Left lung (tissue), 10 donors: ENCODE data around the gene EHBP1. TPM values are rescaled to one million over a fixed set of nuclear protein-coding genes. Genes with fewer than 3 reads are reported as not detected.

ENCODE experiments used
- ATAC-seq: fragments of 200-7000 bp; cut with Tn5 transposase; one replicate; pipeline ENCODE4 v1.9.1; 2020; ENCODE audit warnings: moderate library complexity
- DNase-seq, 4 donors: peaks; one replicate each; pipeline ENCODE4 v3.0.0-alpha.2; 2013 to 2020
- H3K27ac ChIP-seq, 2 donors: fragments of 200-600 bp; sonication (generic) in 1 of 2; one replicate each; pipeline versions ENCODE4 v1.5.0 to v1.8.0; 2020 to 2021
- H3K27me3 ChIP-seq, 2 donors: fragments of 200-600 bp; sonication (generic) in 1 of 2; one replicate each; pipeline versions ENCODE4 v1.5.0 to v1.8.0; 2020 to 2021
- H3K36me3 ChIP-seq, 2 donors: fragments of 200-600 bp; sonication (generic) in 1 of 2; one replicate each; pipeline versions ENCODE4 v1.5.0 to v1.8.0; 2020 to 2021
- H3K4me1 ChIP-seq, 2 donors: fragments of 200-600 bp; one replicate each; pipeline ENCODE4 v1.8.0; 2021
- H3K4me3 ChIP-seq, 2 donors: fragments of 200-600 bp; sonication (generic) in 1 of 2; one replicate each; pipeline versions ENCODE4 v1.5.0 to v1.8.0; 2020 to 2021; ENCODE audit warnings: mild to moderate bottlenecking in 1 of 2
- H3K9me3 ChIP-seq, 2 donors: fragments of 200-600 bp; sonication (generic) in 1 of 2; one replicate each; pipeline versions ENCODE4 v1.5.0 to v1.8.0; 2020 to 2021
- intact Hi-C, 2 donors: fragments of 100-400 bp; cut with DNase I; formaldehyde crosslinking; loops; one replicate each; pipeline versions ENCODE4 v1.11.2 to v1.14.2; 2022
- polyA plus RNA-seq, 6 donors: library from polyadenylated mRNA; unstranded; fragments of 120-200 nt; gene quantifications; one replicate each; pipeline ENCODE4 v1.2.1, GENCODE V29; 2013; ENCODE audit not compliant: insufficient read length in 6 of 6
- total RNA-seq, 2 donors: library from RNA; stranded (reverse); fragmentation: NEBNext Ultra II Directional; extraction: Animal tissue kit (Norgen Biotek cat#: 25700); gene quantifications; one replicate each; pipeline ENCODE4 v1.2.1, GENCODE V29; 2021
- TF ChIP-seq, protein P1 (sequence below), 2 donors: fragments of 200-600 bp; sonication (generic) in 1 of 2; IDR thresholded peaks; one replicate each; pipeline versions ENCODE4 v1.5.0 to v1.8.0; 2021; ENCODE audit warnings: antibody characterized with exemption in 2 of 2
- donor health status: DM: no; HTN: yes; CAD: no.
- donor health status: DM: no; HTN: no; CAD: no.

EHBP1 gene
- total and polyA plus RNA-seq, 8 donors = 35.4 to 48.9 (median 38.9) TPM

DNA sequence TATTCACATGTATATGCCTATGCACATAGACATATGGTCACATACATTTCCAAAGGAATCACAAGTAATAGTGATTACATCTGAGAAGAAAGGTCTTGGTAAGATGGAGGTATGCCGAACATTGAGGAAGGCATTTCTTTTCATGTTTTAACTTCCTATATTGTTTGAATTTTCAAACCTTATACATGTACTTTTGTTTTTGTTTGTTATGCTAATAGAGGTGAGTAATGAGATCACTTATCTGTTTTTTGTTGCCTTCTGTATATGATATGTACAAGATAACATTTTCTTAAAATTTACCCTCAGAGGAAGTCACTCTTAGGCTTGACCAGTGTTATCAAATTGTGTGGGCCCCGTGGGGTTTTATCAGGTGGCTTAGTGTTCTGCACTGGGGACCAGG lies 178.6 kb downstream of the EHBP1 start:
- Histone ChIP-seq H3K9me3 (peaks cover 0 to 4% of the 10 kb centered on the region in 2 donors), H3K27ac (no peak overlapping the region), H3K27me3 (no peaks in the 10 kb centered on the region), H3K4me1 (no peaks in the 10 kb centered on the region), H3K36me3 (no peaks in the 10 kb centered on the region), H3K4me3 (no peak overlapping the region)
- TF ChIP-seq, protein P1, sequence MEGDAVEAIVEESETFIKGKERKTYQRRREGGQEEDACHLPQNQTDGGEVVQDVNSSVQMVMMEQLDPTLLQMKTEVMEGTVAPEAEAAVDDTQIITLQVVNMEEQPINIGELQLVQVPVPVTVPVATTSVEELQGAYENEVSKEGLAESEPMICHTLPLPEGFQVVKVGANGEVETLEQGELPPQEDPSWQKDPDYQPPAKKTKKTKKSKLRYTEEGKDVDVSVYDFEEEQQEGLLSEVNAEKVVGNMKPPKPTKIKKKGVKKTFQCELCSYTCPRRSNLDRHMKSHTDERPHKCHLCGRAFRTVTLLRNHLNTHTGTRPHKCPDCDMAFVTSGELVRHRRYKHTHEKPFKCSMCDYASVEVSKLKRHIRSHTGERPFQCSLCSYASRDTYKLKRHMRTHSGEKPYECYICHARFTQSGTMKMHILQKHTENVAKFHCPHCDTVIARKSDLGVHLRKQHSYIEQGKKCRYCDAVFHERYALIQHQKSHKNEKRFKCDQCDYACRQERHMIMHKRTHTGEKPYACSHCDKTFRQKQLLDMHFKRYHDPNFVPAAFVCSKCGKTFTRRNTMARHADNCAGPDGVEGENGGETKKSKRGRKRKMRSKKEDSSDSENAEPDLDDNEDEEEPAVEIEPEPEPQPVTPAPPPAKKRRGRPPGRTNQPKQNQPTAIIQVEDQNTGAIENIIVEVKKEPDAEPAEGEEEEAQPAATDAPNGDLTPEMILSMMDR (IDR thresholded peaks at IDR 0.05) = no peak
- DNase-seq (no peak), ATAC-seq (no peak)
- intact Hi-C loops = no loop called here

DNA sequence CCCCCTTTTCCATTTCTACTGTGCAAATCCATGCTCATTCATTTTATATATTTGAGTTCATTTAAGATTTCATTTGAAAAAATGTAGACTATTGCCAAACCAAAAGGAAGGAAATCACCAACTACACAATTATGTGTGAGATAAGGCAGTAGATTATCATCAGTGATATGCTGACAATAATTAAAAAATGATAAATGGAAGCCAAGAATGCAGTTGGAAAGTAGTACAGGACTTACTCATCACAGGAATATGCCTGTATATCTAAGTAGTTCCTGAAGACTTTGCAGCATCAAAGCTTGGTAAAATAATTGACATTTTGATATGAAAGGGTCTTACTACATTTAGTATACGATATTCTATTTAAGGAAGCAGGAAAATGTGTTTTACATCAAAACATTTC lies 179.0 kb downstream of the EHBP1 start:
- intact Hi-C loops = no loop called here
- no peaks in the 10 kb centered on the region for H3K36me3 ChIP-seq
- no peaks in the 10 kb centered on the region for H3K4me1 ChIP-seq
- H3K27ac ChIP-seq = no peak overlapping the region
- TF ChIP-seq, protein P1 (IDR thresholded peaks at IDR 0.05) = no peak
- no peaks in the 10 kb centered on the region for H3K27me3 ChIP-seq
- ATAC-seq = no peak
- no peak overlapping the region for H3K4me3 ChIP-seq
- H3K9me3 ChIP-seq = peaks cover 0 to 4% of the 10 kb centered on the region in 2 donors
- DNase-seq = no peak

DNA sequence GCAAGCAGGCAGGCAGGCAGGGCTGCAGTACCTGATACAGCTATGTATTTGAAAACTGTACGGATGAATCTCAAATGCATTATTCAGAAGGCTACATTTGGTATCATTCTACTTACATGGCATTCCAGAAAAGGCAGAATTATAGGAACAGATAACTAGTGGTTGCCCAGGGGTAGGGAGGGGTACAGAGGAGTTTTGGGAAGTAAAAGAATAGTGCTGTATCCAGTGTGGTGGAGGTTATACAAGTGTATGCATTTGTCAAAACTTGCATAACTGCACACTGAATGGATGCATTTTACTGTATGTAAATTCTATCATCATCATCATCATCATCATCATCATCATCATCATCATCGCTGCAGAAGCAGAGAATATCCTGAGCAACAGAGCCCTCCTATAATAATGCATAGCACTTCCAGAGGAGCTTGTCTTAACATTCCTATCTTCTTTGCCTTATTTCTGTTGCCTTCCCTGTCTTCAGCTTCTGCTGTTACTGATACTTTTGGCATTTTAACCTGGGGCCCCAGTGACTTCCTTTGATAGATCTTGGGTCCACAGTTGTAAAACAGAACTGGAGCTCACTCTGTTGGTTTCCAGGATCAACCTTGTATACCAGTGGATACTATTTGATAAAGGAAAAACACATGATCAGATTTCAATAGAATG lies 189.6 kb downstream of the EHBP1 start:
- DNase-seq = no peak
- no peaks in the 10 kb centered on the region for H3K27me3 ChIP-seq
- TF ChIP-seq, protein P1 (IDR thresholded peaks at IDR 0.05) = no peak
- no peak overlapping the region for H3K27ac ChIP-seq
- ATAC-seq = no peak
- H3K4me3 ChIP-seq = no peak overlapping the region
- no peaks in the 10 kb centered on the region for H3K9me3 ChIP-seq
- intact Hi-C loops = no loop called here
- H3K4me1 ChIP-seq = no peaks in the 10 kb centered on the region
- no peaks in the 10 kb centered on the region for H3K36me3 ChIP-seq

GRCh38 chr2:62895632-62896009 lies 190.1 kb downstream of the EHBP1 start:
- Histone ChIP-seq H3K36me3 (no peaks in the 10 kb centered on the region), H3K27ac (no peak overlapping the region), H3K4me3 (no peak overlapping the region), H3K4me1 (no peaks in the 10 kb centered on the region), H3K27me3 (no peaks in the 10 kb centered on the region), H3K9me3 (no peaks in the 10 kb centered on the region)
- DNase-seq (no peak), ATAC-seq (no peak)
- intact Hi-C loops = no loop called here
- TF ChIP-seq, protein P1 (IDR thresholded peaks at IDR 0.05) = no peak

- intact Hi-C loops = no loop called here
- H3K4me3 ChIP-seq = no peak overlapping the region
- H3K4me1 ChIP-seq = no peaks in the 10 kb centered on the region
- H3K36me3 ChIP-seq = no peaks in the 10 kb centered on the region
- H3K27me3 ChIP-seq = no peaks in the 10 kb centered on the region
- no peak for ATAC-seq
- no peak overlapping the region for H3K27ac ChIP-seq
- no peaks in the 10 kb centered on the region for H3K9me3 ChIP-seq
- TF ChIP-seq, protein P1 (IDR thresholded peaks at IDR 0.05) = no peak
- DNase-seq = no peak
Measured at GRCh38 chr2:62897187-62897827, 191.8 kb downstream of the EHBP1 start.
